Measurements from ENCODE around the gene MT1E. TPM values are rescaled to one million over a fixed set of nuclear protein-coding genes. Genes with fewer than 3 reads are reported as not detected.
A peak's percentile ranks its signal among the peaks of the same experiment; 100 is the strongest.
"Not testable (repeated sequence)": the region's sequence is repeated elsewhere in the genome, so short reads cannot be mapped to it uniquely, and the experiment has no call there.

Gene MT1E
- total RNA-seq, 6 experiments from 2014 or later, result 192 to 469 (median 458) TPM

DNA sequence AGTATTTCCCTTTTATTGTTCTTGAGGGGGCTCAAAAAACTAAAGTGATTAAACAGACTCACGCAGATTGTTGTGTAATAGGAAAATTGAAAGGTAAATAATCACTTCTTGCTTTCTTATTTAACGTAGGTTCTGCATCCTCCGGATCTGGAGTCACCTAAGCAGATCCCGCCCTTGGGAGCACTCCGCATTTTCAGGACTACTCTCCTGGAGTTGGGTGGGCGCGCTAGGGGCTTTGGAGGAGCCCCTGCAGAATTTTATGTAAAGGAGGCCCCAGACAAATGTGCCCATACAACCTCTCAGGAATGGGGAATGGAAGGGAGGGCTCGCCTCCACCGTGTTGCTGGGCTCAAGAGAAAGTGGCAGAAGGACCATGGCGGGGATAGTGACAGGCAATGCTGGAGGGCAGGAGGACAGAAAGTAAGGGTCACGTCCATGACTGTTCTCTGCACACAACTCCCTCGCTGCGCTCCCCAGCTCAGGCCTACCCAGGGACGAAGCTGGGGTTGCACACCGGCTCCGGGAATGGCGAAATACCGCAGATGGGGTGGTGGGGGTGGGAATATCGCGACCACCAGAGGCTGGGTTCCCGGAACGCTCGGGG lies 8.9 kb upstream of the MT1E start:
- no peak for DNase-seq
- TF ChIP-seq, protein P1, sequence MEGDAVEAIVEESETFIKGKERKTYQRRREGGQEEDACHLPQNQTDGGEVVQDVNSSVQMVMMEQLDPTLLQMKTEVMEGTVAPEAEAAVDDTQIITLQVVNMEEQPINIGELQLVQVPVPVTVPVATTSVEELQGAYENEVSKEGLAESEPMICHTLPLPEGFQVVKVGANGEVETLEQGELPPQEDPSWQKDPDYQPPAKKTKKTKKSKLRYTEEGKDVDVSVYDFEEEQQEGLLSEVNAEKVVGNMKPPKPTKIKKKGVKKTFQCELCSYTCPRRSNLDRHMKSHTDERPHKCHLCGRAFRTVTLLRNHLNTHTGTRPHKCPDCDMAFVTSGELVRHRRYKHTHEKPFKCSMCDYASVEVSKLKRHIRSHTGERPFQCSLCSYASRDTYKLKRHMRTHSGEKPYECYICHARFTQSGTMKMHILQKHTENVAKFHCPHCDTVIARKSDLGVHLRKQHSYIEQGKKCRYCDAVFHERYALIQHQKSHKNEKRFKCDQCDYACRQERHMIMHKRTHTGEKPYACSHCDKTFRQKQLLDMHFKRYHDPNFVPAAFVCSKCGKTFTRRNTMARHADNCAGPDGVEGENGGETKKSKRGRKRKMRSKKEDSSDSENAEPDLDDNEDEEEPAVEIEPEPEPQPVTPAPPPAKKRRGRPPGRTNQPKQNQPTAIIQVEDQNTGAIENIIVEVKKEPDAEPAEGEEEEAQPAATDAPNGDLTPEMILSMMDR (IDR thresholded peaks at IDR 0.05), result no peak
- Mint-ChIP-seq H3K27me3 (ENCODE audit: insufficient read depth) (no peaks in the 10 kb centered on the region; the same call in none of the 2 replicates), H3K36me3 (ENCODE audit: low read depth) (no peaks in the 10 kb centered on the region), H3K9me3 (no peaks in the 10 kb centered on the region), H3K27ac (no peak overlapping the region), H3K4me3 (no peak overlapping the region), H3K4me1 (ENCODE audit: low read depth) (peaks cover 52% of the 10 kb centered on the region)

DNA sequence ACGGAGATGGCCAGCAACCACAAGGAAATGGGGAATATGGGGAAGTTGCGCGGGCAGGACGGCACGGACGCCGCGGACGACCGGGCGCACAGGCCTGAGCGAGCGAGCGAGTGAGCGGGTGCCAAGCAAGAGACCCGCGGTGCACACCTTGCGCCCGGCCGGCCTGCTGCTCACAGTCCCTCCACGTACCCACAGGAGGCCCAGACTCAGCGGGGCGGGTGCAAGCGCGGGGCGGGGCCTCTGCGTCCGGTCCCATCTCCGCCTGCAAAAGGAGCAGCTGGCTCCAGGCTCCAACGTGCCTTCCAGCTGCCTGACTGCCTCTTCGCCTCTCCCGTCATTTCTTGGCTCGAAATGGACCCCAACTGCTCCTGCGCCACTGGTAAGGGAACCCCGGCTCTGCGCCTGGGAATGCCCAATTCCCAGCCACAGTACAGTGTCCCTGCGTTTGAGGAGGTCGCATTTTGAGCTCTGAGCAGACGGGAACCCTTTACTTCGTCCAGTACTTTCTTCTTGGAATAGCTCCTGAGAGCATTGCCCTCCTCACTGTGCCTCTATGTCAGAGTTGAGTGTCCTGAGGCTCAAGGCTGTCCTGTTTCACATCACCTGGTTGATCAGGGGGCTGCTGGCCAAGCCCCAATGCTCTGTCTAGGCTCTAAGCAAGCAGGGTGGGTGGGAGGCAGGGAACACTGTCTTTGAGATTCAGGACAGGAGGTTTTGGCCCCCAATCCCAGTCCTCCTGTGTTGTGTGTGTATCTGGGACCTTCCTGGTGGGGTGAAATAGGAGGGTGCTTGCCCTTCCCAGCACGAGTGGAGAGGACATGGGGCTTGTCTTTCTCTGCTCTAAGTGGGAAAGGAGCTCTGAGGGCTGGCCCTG lies 8.1 kb upstream of the MT1E start:
- Mint-ChIP-seq H3K9me3 (no peaks in the 10 kb centered on the region), H3K4me1 (ENCODE audit: low read depth) (peaks cover 47% of the 10 kb centered on the region), H3K36me3 (ENCODE audit: low read depth) (no peaks in the 10 kb centered on the region), H3K27ac (no peak overlapping the region; the same call in 1 of the 2 replicates), H3K27me3 (ENCODE audit: insufficient read depth) (no peaks in the 10 kb centered on the region; the same call in none of the 2 replicates), H3K4me3 (peak overlapping the region; percentile 83)
- no peak for DNase-seq
- TF ChIP-seq, protein P1 (IDR thresholded peaks at IDR 0.05), result no peak

DNA sequence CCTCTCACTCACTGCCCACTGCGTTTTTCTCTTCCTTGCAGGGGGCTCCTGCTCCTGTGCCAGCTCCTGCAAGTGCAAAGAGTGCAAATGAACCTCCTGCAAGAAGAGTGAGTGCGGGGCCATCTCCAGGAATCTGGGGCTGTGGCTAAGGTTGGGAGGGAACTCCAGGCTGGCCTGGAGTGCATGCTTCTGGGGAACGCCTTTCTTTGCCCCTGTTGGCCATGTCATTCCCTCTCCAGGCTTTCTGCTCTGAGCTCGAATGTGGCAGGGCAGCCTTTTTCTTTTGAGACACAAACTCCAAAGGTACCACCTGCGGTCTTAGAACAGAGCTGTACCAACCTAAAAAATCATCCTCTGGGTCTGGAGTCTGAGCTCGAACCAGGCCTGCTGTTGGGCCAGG lies 7.4 kb upstream of the MT1E start:
- Mint-ChIP-seq H3K4me3 (peak overlapping the region; percentile 83), H3K27ac (no peak overlapping the region; the same call in 1 of the 2 replicates), H3K27me3 (ENCODE audit: insufficient read depth) (no peaks in the 10 kb centered on the region; the same call in none of the 2 replicates), H3K4me1 (ENCODE audit: low read depth) (peaks cover 41% of the 10 kb centered on the region), H3K36me3 (ENCODE audit: low read depth) (no peaks in the 10 kb centered on the region), H3K9me3 (no peaks in the 10 kb centered on the region)
- no peak for DNase-seq
- TF ChIP-seq, protein P1 (IDR thresholded peaks at IDR 0.05), result no peak

DNA sequence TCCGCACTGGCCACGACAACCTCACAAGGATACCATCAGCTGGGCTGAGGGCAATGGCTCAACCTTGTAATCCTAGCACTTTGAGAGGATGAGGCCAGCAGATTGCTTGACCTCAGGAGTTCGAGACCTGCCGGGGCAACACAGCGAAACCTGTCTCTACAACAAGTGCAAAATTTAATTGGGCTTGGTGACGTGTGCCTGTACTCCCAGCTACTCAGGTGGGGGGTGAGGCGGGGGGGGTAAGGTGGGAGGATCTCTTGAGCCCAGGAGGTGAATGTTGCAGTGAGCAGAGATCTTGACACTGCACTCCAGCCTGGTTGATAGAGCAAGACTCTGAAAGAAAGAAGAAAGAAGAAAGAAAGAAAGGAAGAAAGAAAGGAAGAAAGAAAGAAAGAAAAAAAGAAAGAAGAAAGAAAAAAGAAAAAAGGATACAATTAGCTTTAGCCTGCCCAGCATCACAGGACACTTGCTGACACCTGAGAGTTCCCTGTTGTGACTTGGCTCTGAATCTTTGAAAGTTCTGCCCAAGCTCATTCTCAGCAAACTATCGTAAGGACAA lies 5.2 kb upstream of the MT1E start:
- no peak overlapping the region for H3K27ac Mint-ChIP-seq
- H3K9me3 Mint-ChIP-seq, result no peaks in the 10 kb centered on the region

DNA sequence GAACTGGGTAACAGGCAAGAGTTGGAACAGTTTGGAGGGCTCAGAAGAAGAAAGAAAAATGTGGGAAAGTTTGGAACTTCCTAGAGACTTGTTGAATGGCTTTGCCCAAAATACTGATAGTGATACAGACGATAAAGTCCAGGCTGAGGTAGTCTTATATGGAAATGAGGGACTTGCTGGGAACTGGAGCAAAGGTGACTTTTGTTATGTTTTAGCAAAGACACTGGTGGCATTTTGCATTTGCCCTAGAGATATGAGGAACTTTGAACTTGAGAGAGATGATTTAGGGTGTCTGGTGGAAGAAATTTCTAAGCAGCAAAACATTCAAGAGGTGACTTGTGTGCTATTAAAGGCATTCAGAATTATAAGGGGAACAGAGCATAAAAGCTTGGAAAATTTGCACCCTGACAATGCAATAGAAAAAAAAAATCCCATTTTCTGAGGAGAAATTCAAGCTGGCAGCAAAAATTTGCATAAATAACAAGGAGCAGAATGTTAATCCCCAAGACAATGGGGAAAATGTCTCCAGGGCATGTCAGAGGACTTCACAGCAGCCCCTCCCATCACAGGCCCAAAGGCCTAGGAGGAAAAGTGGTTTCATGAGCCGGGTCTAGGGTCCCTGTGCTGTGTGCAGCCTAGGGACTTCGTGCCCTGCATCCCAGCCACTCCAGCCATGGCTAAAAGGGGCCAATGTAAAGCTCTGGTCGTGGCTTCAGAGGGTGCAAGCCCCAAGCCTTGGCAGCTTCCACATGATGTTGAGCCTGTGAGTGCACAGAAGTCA lies 3.7 kb upstream of the MT1E start:
- H3K27ac Mint-ChIP-seq; H3K4me3 Mint-ChIP-seq; DNase-seq; H3K9me3 Mint-ChIP-seq; H3K27me3 Mint-ChIP-seq (ENCODE audit: insufficient read depth): not testable (repeated sequence)
- Mint-ChIP-seq H3K4me1 (ENCODE audit: low read depth) (peaks cover 32% of the 10 kb centered on the region), H3K36me3 (ENCODE audit: low read depth) (peaks cover 13% of the 10 kb centered on the region; the same call in 1 of the 2 replicates)

More for the DNA sequence above, 5.2 kb upstream of the MT1E start:
- TF ChIP-seq, protein P1 (IDR thresholded peaks at IDR 0.05), result no peak
- Mint-ChIP-seq H3K36me3 (ENCODE audit: low read depth) (no peaks in the 10 kb centered on the region), H3K4me1 (ENCODE audit: low read depth) (peaks cover 25% of the 10 kb centered on the region), H3K4me3 (no peak overlapping the region), H3K27me3 (ENCODE audit: insufficient read depth) (no peaks in the 10 kb centered on the region; the same call in none of the 2 replicates)
- DNase-seq, result no peak

DNA sequence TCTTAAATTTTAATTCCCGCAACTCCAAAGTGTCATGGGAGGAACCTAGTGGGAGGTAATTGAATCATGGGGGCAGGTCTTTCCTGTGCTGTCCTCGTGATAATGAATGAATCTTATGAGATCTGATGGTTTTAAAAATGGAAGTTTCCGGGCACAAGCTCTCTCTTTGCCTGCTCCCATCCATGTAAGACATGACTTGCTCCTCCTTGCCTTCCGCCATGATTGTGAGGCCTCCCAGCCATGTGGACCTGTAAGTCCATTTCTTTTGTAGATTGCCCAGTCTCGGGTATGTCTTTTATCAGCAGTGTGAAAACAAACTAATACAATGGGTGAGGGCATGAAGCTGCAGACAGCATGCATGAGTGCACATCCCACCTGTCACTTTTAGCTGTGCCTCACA lies 2.4 kb upstream of the MT1E start:
- DNase-seq; H3K4me3 Mint-ChIP-seq; H3K27me3 Mint-ChIP-seq (ENCODE audit: insufficient read depth); H3K27ac Mint-ChIP-seq; H3K9me3 Mint-ChIP-seq: not testable (repeated sequence)
- Mint-ChIP-seq H3K36me3 (ENCODE audit: low read depth) (peaks cover 18% of the 10 kb centered on the region; the same call in 1 of the 2 replicates), H3K4me1 (ENCODE audit: low read depth) (peaks cover 28% of the 10 kb centered on the region)
